Measurements from ENCODE around the gene ACCSL. TPM values are rescaled to one million over a fixed set of nuclear protein-coding genes. Genes with fewer than 3 reads are reported as not detected.

ACCSL gene
- total RNA-seq = not detected
- polyA plus RNA-seq (ENCODE audit: insufficient read depth, low read depth, low replicate concordance) = not detected
- long read RNA-seq, donor 1 = 0 reads
- long read RNA-seq, donor 2 = 0 reads
- long read RNA-seq, donor 3 = 0 reads
- long read RNA-seq, donor 4 = 0 reads
- long read RNA-seq, donor 5 = 0 reads
- long read RNA-seq, donor 6 = 0 reads
- long read RNA-seq, donor 7 = 0 reads
- long read RNA-seq, donor 8 = 0 reads
- long read RNA-seq, donor 9 = 0 reads
- long read RNA-seq, donor 10 = 0 reads

- no peak within 1 kb of the TSS for H3K27ac ChIP-seq (ENCODE audit: low read depth in 2 of 2, low read length in 2 of 2)
- H3K9ac ChIP-seq (ENCODE audit: low read length in 3 of 3) = no peak within 1 kb of the TSS
- no peaks in the 10 kb centered on the region for H3K4me1 ChIP-seq (ENCODE audit: control insufficient read depth in 2 of 3, insufficient read depth in 2 of 3, low read depth in 1 of 3, low read length in 3 of 3)
- FAIRE-seq (no peak), DNase-seq (no peak)
- H3K36me3 ChIP-seq (ENCODE audit: control insufficient read depth in 2 of 3, insufficient read depth in 3 of 3, low read length in 3 of 3) = no peaks in the 10 kb centered on the region
- TF ChIP-seq CTCF (IDR thresholded peaks at IDR 0.05; ENCODE audit: borderline replicate concordance, extremely low read depth, insufficient read depth) = no peak
- H3K27me3 ChIP-seq (ENCODE audit: control insufficient read depth, insufficient read depth, low read length) = no peaks in the 10 kb centered on the region
- intact Hi-C loops (cut with DNase I) = no loop called here
- H3K9me3 ChIP-seq (ENCODE audit: control insufficient read depth in 2 of 3, insufficient read depth in 1 of 3, low read length in 3 of 3) = no peaks in the 10 kb centered on the region
- H3K4me3 ChIP-seq (ENCODE audit: low read length in 3 of 3) = no peak within 1 kb of the TSS
Measured at GRCh38 chr11:44047931-44048431, at the start of gene ACCSL. Gene ACCSL (plus strand): TSS chr11:44047981. CDS start chr11:44048037, 56 bp downstream.

- H3K4me1 ChIP-seq (ENCODE audit: control insufficient read depth in 2 of 3, insufficient read depth in 2 of 3, low read depth in 1 of 3, low read length in 3 of 3) = peaks cover 0 to 3% (median 0%) of the 10 kb centered on the region in 3 donors
- H3K27ac ChIP-seq (ENCODE audit: low read depth in 2 of 2, low read length in 2 of 2) = no peak overlapping the region
- H3K4me3 ChIP-seq (ENCODE audit: low read length in 3 of 3) = no peak overlapping the region
- no peaks in the 10 kb centered on the region for H3K9me3 ChIP-seq (ENCODE audit: control insufficient read depth in 2 of 3, insufficient read depth in 1 of 3, low read length in 3 of 3)
- DNase-seq = no peak
- TF ChIP-seq CTCF (IDR thresholded peaks at IDR 0.05; ENCODE audit: borderline replicate concordance, extremely low read depth, insufficient read depth) = no peak
- FAIRE-seq = no peak
- intact Hi-C loops (cut with DNase I) = no loop called here
- no peak overlapping the region for H3K9ac ChIP-seq (ENCODE audit: low read length in 3 of 3)
- H3K36me3 ChIP-seq (ENCODE audit: control insufficient read depth in 2 of 3, insufficient read depth in 3 of 3, low read length in 3 of 3) = no peaks in the 10 kb centered on the region
- no peaks in the 10 kb centered on the region for H3K27me3 ChIP-seq (ENCODE audit: control insufficient read depth, insufficient read depth, low read length)
Measured at GRCh38 chr11:43998308-43998707, 49.5 kb upstream of the ACCSL start.

- intact Hi-C loops (cut with DNase I) = no loop called here
- H3K4me3 ChIP-seq (ENCODE audit: low read length in 3 of 3) = no peak overlapping the region
- no peak for TF ChIP-seq CTCF (IDR thresholded peaks at IDR 0.05; ENCODE audit: borderline replicate concordance, extremely low read depth, insufficient read depth)
- no peaks in the 10 kb centered on the region for H3K9me3 ChIP-seq (ENCODE audit: control insufficient read depth in 2 of 3, insufficient read depth in 1 of 3, low read length in 3 of 3)
- no peaks in the 10 kb centered on the region for H3K36me3 ChIP-seq (ENCODE audit: control insufficient read depth in 2 of 3, insufficient read depth in 3 of 3, low read length in 3 of 3)
- no peak for FAIRE-seq
- no peak overlapping the region for H3K27ac ChIP-seq (ENCODE audit: low read depth in 2 of 2, low read length in 2 of 2)
- no peak overlapping the region for H3K9ac ChIP-seq (ENCODE audit: low read length in 3 of 3)
- H3K27me3 ChIP-seq (ENCODE audit: control insufficient read depth, insufficient read depth, low read length) = no peaks in the 10 kb centered on the region
- no peak for DNase-seq
- peaks cover 0 to 4% (median 0%) of the 10 kb centered on the region in 3 donors for H3K4me1 ChIP-seq (ENCODE audit: control insufficient read depth in 2 of 3, insufficient read depth in 2 of 3, low read depth in 1 of 3, low read length in 3 of 3)
Measured at GRCh38 chr11:44000731-44001130, 47.0 kb upstream of the ACCSL start.
